ENCODE data around the gene ATP2C1.

The ATP2C1 gene

DNA sequence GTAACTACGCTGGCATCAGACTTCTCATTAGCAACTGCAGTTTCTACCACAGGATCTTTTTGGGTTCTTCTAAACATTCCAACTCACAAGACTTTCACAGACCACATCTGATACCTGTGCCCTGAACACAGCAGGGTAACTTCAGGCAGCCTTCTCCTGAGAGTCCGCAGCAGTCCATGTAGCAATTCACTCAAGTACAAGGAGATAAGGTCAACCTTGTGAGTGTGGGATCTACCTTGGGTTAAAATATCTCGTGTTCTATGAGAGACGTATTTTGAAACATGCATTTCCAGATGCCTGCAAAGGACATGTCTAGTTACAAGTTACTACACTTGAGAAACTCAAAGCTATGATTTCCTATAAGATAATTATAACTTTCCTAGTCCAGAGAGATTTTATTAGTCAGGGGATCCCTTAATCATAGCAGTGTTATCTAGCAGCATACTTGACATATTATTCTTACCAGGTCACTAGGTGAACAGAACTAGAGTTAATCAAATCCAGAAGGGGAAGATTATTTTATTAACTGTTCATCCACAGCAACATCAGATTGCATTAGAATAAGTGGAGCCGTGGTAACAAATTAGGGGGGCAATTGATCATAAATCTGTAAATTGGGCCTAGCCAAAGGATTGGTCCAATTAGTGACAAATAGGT is 66.4 kb downstream of the ATP2C1 start:
- Histone ChIP-seq H3K4me3 (ENCODE audit: low read depth, low read length) (no peak overlapping the region), H3K4me1 (no peaks in the 10 kb centered on the region), H3K9me3 (ENCODE audit: control insufficient read depth, low read length) (no peaks in the 10 kb centered on the region), H3K27me3 (ENCODE audit: control insufficient read depth, insufficient read depth, low read length) (no peaks in the 10 kb centered on the region), H3K79me2 (no peaks in the 10 kb centered on the region), H3K9ac (no peak overlapping the region), H3K27ac (no peak overlapping the region), H3K36me3 (ENCODE audit: control insufficient read depth, insufficient read depth, low read length) (no peaks in the 10 kb centered on the region), H3K4me2 (ENCODE audit: low read length) (no peak overlapping the region), H2AFZ (no peak overlapping the region)
- TF ChIP-seq, protein P1, sequence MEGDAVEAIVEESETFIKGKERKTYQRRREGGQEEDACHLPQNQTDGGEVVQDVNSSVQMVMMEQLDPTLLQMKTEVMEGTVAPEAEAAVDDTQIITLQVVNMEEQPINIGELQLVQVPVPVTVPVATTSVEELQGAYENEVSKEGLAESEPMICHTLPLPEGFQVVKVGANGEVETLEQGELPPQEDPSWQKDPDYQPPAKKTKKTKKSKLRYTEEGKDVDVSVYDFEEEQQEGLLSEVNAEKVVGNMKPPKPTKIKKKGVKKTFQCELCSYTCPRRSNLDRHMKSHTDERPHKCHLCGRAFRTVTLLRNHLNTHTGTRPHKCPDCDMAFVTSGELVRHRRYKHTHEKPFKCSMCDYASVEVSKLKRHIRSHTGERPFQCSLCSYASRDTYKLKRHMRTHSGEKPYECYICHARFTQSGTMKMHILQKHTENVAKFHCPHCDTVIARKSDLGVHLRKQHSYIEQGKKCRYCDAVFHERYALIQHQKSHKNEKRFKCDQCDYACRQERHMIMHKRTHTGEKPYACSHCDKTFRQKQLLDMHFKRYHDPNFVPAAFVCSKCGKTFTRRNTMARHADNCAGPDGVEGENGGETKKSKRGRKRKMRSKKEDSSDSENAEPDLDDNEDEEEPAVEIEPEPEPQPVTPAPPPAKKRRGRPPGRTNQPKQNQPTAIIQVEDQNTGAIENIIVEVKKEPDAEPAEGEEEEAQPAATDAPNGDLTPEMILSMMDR (IDR thresholded peaks at IDR 0.05), result no peak

DNA sequence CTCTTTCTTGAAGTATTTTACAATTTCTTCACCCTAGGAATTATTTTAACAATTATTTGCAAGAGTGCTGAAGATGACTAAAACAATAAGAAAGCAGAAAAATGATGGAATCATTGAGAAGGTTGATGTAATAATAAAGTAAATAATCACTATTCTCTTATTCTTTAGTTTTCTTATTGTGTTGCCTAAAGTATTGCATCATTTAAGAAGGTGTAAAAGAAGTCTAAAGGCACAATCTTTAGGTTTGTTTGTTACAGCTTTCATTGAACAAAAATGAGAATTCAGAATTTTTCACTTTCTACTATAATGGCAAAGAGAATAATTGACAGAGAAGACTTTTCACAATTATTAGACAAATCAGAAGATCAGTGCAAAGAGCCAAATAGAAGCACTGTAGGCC is 67.6 kb downstream of the ATP2C1 start:
- Histone ChIP-seq H3K79me2 (no peaks in the 10 kb centered on the region), H3K27me3 (ENCODE audit: control insufficient read depth, insufficient read depth, low read length) (no peaks in the 10 kb centered on the region), H3K4me3 (ENCODE audit: low read depth, low read length) (no peak overlapping the region), H3K9me3 (ENCODE audit: control insufficient read depth, low read length) (no peaks in the 10 kb centered on the region), H3K4me2 (ENCODE audit: low read length) (no peak overlapping the region), H2AFZ (no peak overlapping the region), H3K4me1 (no peaks in the 10 kb centered on the region), H3K36me3 (ENCODE audit: control insufficient read depth, insufficient read depth, low read length) (no peaks in the 10 kb centered on the region), H3K27ac (no peak overlapping the region), H3K9ac (no peak overlapping the region)
- TF ChIP-seq, protein P1 (IDR thresholded peaks at IDR 0.05), result no peak

DNA sequence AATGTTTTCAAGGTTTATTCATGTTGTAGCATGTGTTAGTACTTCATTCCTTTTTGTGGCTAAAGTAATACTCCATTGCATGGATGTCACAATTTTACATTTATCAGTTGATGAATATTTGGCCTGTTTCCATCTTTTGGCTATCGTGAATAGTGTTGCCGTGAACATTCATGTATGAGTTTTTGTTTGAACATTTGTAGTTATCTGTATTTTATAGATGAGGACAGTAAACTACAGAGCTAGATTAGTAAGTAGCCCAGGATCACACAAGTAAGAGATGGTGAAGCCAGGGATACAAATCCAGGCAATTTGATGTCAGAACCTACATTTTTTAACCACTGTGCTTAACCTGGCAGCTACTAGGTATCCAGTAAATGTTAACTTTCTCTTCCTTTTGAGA is 69.6 kb downstream of the ATP2C1 start:
- Histone ChIP-seq H3K36me3 (ENCODE audit: control insufficient read depth, insufficient read depth, low read length) (no peaks in the 10 kb centered on the region), H3K4me1 (no peaks in the 10 kb centered on the region), H3K27ac (no peak overlapping the region), H3K4me3 (ENCODE audit: low read depth, low read length) (no peak overlapping the region), H3K79me2 (no peaks in the 10 kb centered on the region), H3K27me3 (ENCODE audit: control insufficient read depth, insufficient read depth, low read length) (no peaks in the 10 kb centered on the region), H3K9ac (no peak overlapping the region), H3K9me3 (ENCODE audit: control insufficient read depth, low read length) (no peaks in the 10 kb centered on the region), H2AFZ (no peak overlapping the region), H3K4me2 (ENCODE audit: low read length) (no peak overlapping the region)
- TF ChIP-seq, protein P1 (IDR thresholded peaks at IDR 0.05), result no peak

DNA sequence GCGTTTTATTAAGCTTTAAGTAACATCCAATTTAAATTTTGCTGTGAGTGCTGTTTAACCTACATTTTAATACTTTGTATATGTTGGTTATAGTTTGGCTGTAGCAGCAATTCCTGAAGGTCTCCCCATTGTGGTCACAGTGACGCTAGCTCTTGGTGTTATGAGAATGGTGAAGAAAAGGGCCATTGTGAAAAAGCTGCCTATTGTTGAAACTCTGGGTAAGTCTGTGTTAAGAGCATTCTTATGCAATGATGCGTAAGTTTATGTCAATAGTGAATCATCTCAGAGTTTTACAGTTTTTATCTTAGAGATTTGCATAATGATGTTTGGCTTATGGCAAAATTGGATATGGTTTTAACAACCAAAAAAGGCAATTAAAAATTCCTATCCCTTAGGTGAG is 70.0 kb downstream of the ATP2C1 start:
- no peak overlapping the region for H3K4me3 ChIP-seq (ENCODE audit: low read depth, low read length)
- H3K4me2 ChIP-seq (ENCODE audit: low read length), result no peak overlapping the region
- H3K27ac ChIP-seq, result no peak overlapping the region
- H3K9ac ChIP-seq, result no peak overlapping the region
- no peaks in the 10 kb centered on the region for H3K27me3 ChIP-seq (ENCODE audit: control insufficient read depth, insufficient read depth, low read length)
- H3K4me1 ChIP-seq, result no peaks in the 10 kb centered on the region
- no peaks in the 10 kb centered on the region for H3K79me2 ChIP-seq
- H2AFZ ChIP-seq, result no peak overlapping the region
- TF ChIP-seq, protein P1 (IDR thresholded peaks at IDR 0.05), result no peak
- no peaks in the 10 kb centered on the region for H3K9me3 ChIP-seq (ENCODE audit: control insufficient read depth, low read length)
- H3K36me3 ChIP-seq (ENCODE audit: control insufficient read depth, insufficient read depth, low read length), result no peaks in the 10 kb centered on the region

DNA sequence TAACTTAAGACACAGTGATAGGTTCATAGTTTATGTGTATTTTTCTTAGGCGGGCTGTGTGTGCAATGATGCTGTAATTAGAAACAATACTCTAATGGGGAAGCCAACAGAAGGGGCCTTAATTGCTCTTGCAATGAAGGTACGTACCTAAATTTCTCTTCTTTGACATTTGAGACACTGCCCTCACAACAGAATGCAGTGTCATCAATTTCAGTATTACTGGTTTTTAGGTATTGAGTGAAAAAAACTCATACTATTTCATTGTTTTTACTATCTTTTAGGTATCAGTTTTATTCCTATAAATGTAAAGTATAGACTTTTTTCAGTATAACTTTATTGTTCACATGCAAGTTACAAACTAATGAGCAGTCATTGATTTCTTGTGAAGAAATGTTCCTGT is 73.4 kb downstream of the ATP2C1 start:
- H3K9me3 ChIP-seq (ENCODE audit: control insufficient read depth, low read length), result no peaks in the 10 kb centered on the region
- H3K4me2 ChIP-seq (ENCODE audit: low read length), result no peak overlapping the region
- no peak overlapping the region for H3K4me3 ChIP-seq (ENCODE audit: low read depth, low read length)
- no peaks in the 10 kb centered on the region for H3K79me2 ChIP-seq
- H3K4me1 ChIP-seq, result no peaks in the 10 kb centered on the region
- no peak overlapping the region for H3K27ac ChIP-seq
- no peak overlapping the region for H2AFZ ChIP-seq
- TF ChIP-seq, protein P1 (IDR thresholded peaks at IDR 0.05), result no peak
- no peaks in the 10 kb centered on the region for H3K36me3 ChIP-seq (ENCODE audit: control insufficient read depth, insufficient read depth, low read length)
- no peak overlapping the region for H3K9ac ChIP-seq
- H3K27me3 ChIP-seq (ENCODE audit: control insufficient read depth, insufficient read depth, low read length), result no peaks in the 10 kb centered on the region
